HCT116 (cell line): ENCODE results near the gene CDYL2. TPM values are rescaled to one million over a fixed set of nuclear protein-coding genes. Genes with fewer than 3 reads are reported as not detected.

Experiments used
- ATAC-seq: fragments of 200-7000 bp; cut with Tn5 transposase; 2 replicates; pipeline ENCODE4 v1.9.1; 2020; ENCODE audit warnings: mild to moderate bottlenecking, moderate library complexity
- Bru-seq: library from RNA; stranded (reverse); fragments of 400-500 nt; gene quantifications from one replicate; lab custom pipeline; 2021; lab: Mats Ljungman, UMichigan
- BruChase-seq, 2 experiments: library from RNA; stranded (reverse); fragments of 400-500 nt; gene quantifications; one replicate each; lab custom pipeline; 2021; lab: Mats Ljungman, UMichigan
- BruUV-seq: library from RNA; stranded (reverse); fragments of 400-500 nt; replicated peaks from 2 replicates; lab custom pipeline; 2021; lab: Mats Ljungman, UMichigan
- CTCF ChIA-PET: fragments of 300-600 bp; sonication (Branson Sonifier 250); formaldehyde crosslinking; loops from one replicate; lab custom pipeline; 2021; ENCODE audit warnings: antibody characterized with exemption; lab: Charles Lee
- POLR2A ChIA-PET: fragments of 300-600, 350-600 bp; sonication (Branson Sonifier 250); formaldehyde crosslinking; loops from one replicate; lab custom pipeline; 2021; ENCODE audit warnings: antibody characterized with exemption; lab: Charles Lee
- RAD21 ChIA-PET, 2 experiments: fragments of 300-600 bp; sonication (Branson Sonifier 250); formaldehyde crosslinking; loops; one replicate each; lab custom pipeline; 2023; ENCODE audit warnings: low total read pairs in 2 of 2; ENCODE audit not compliant: uncharacterized antibody in 2 of 2, unreplicated experiment in 2 of 2, low non-redundant PET in 1 of 2; lab: Charles Lee
- DNase-seq: peaks from one replicate; pipeline ENCODE4 v3.0.0-alpha.2; 2010; ENCODE audit warnings: low read depth, low spot score
- H2AFZ ChIP-seq: fragments of 200-600 bp; shearing (Covaris generic), sonication (generic); 2 replicates; pipeline ENCODE4 v1.6.1; 2017; ENCODE audit warnings: low read depth, mixed run types, mixed read lengths, antibody characterized with exemption, low read length; ENCODE audit not compliant: poor library complexity, severe bottlenecking
- H3K27ac ChIP-seq: 2 replicates; pipeline ENCODE4 v1.5.1; 2012; ENCODE audit warnings: low read depth, low read length
- H3K27me3 ChIP-seq: fragments of 200-600 bp; sonication (generic); 2 replicates; pipeline ENCODE4 v1.6.1; 2016; ENCODE audit warnings: mixed run types, low read length, mixed read lengths; ENCODE audit not compliant: insufficient read depth
- H3K36me3 ChIP-seq, 2 experiments: fragments of 200-500 bp in 1 of 2; fragments of 200-600 bp in 1 of 2; sonication (Bioruptor generic) in 1 of 2; sonication (generic) in 1 of 2; 2 replicates each; pipeline versions ENCODE4 v1.5.1 to v1.6.1; 2014 to 2016; ENCODE audit warnings: low read length in 2 of 2, inconsistent platforms in 1 of 2, mixed read lengths in 1 of 2, mixed run types in 1 of 2; ENCODE audit not compliant: insufficient read depth in 2 of 2, control insufficient read depth in 1 of 2
- H3K4me1 ChIP-seq, 2 experiments: fragments of 200-600 bp in 1 of 2; sonication (generic) in 1 of 2; 2 replicates each; pipeline versions ENCODE4 v1.5.1 to v1.6.1; 2012 to 2017; ENCODE audit warnings: low read length in 2 of 2, inconsistent platforms in 1 of 2, mild to moderate bottlenecking in 1 of 2, mixed read lengths in 1 of 2, mixed run types in 1 of 2, moderate library complexity in 1 of 2; ENCODE audit not compliant: insufficient read depth in 2 of 2, control insufficient read depth in 1 of 2
- H3K4me2 ChIP-seq: fragments of 200-600 bp; sonication (generic); 2 replicates; pipeline ENCODE4 v1.6.1; 2017; ENCODE audit warnings: mixed run types, low read length, mixed read lengths
- H3K4me3 ChIP-seq, 2 experiments: fragments of 200-600 bp in 1 of 2; sonication (generic) in 1 of 2; replicated peaks in 1 of 2; 2 replicates each; pipeline ENCODE4 v1.5.1; 2011 to 2016; ENCODE audit warnings: low read length in 2 of 2, control low read depth in 1 of 2, low read depth in 1 of 2, mild to moderate bottlenecking in 1 of 2, mixed read lengths in 1 of 2, mixed run types in 1 of 2
- H3K79me2 ChIP-seq: fragments of 200-600 bp; sonication (generic); 2 replicates; pipeline ENCODE4 v1.6.1; 2017; ENCODE audit warnings: mild to moderate bottlenecking, mixed run types, low read length, moderate library complexity, mixed read lengths; ENCODE audit not compliant: insufficient read depth
- H3K9ac ChIP-seq: fragments of 200-600 bp; sonication (generic); 2 replicates; pipeline ENCODE4 v1.6.1; 2016; ENCODE audit warnings: low read length, mixed read lengths
- H3K9me2 ChIP-seq: fragments of 200-600 bp; sonication (generic), shearing (Covaris generic); 2 replicates; pipeline ENCODE4 v1.6.1; 2017; ENCODE audit warnings: mixed run types, mild to moderate bottlenecking, moderate library complexity; ENCODE audit not compliant: insufficient read depth
- H3K9me3 ChIP-seq, 2 experiments: fragments of 200-500 bp in 1 of 2; fragments of 200-600 bp in 1 of 2; sonication (Bioruptor generic) in 1 of 2; sonication (generic) in 1 of 2; 2 replicates each; pipeline ENCODE4 v1.6.1; 2014 to 2017; ENCODE audit warnings: low read length in 2 of 2, mixed read lengths in 2 of 2, inconsistent platforms in 1 of 2, low read depth in 1 of 2, mild to moderate bottlenecking in 1 of 2, mixed run types in 1 of 2, moderate library complexity in 1 of 2; ENCODE audit not compliant: control insufficient read depth in 1 of 2, insufficient read depth in 1 of 2
- H4K20me1 ChIP-seq: fragments of 200-600 bp; sonication (generic), shearing (Covaris generic); 2 replicates; pipeline ENCODE4 v1.6.1; 2017; ENCODE audit warnings: mixed run types, mild to moderate bottlenecking, moderate library complexity; ENCODE audit not compliant: insufficient read depth
- CEBPB ChIP-seq: IDR thresholded peaks from 2 replicates; pipeline ENCODE4 v1.6.1; 2012; ENCODE audit warnings: low read depth
- CTCF ChIP-seq, 3 experiments: fragments of 200-600 bp in 1 of 3; sonication (generic) in 1 of 3; IDR thresholded peaks in 2 of 3; conservative IDR thresholded peaks in 1 of 3; 2 replicates each; pipeline ENCODE4 v1.5.1; 2012 to 2017; ENCODE audit warnings: low read depth in 2 of 3, low read length in 2 of 3, antibody characterized with exemption in 1 of 3, borderline replicate concordance in 1 of 3, control low read depth in 1 of 3, mild to moderate bottlenecking in 1 of 3, mixed read lengths in 1 of 3, mixed run types in 1 of 3, moderate library complexity in 1 of 3; ENCODE audit not compliant: insufficient read depth in 1 of 3
- ELF1 ChIP-seq: IDR thresholded peaks from 2 replicates; pipeline ENCODE4 v1.6.1; 2012; ENCODE audit warnings: low read depth, borderline replicate concordance
- EZH2 ChIP-seq: fragments of 200-600 bp; sonication (generic); IDR thresholded peaks from 2 replicates; pipeline ENCODE4 v1.6.1; 2017; ENCODE audit warnings: antibody characterized with exemption, mixed run types
- MAX ChIP-seq: IDR thresholded peaks from 2 replicates; pipeline ENCODE4 v1.6.1; 2012
- POLR2A ChIP-seq: IDR thresholded peaks from 2 replicates; pipeline ENCODE4 v1.7.0; 2011; ENCODE audit warnings: borderline replicate concordance; ENCODE audit not compliant: insufficient read depth, insufficient read length; ENCODE audit errors: extremely low read depth
- RAD21 ChIP-seq: IDR thresholded peaks from 2 replicates; pipeline ENCODE4 v1.6.1; 2012; ENCODE audit warnings: low read depth, mild to moderate bottlenecking
- REST ChIP-seq: IDR thresholded peaks from 2 replicates; pipeline ENCODE4 v1.6.1; 2012; ENCODE audit warnings: low read depth
- SIN3A ChIP-seq: IDR thresholded peaks from 2 replicates; pipeline ENCODE4 v1.6.1; 2012; ENCODE audit warnings: low read depth
- SP1 ChIP-seq: IDR thresholded peaks from 2 replicates; pipeline ENCODE4 v1.6.1; 2012; ENCODE audit warnings: low read depth
- SRF ChIP-seq: IDR thresholded peaks from 2 replicates; pipeline ENCODE4 v1.6.1; 2012; ENCODE audit warnings: low read depth
- ZBTB33 ChIP-seq: IDR thresholded peaks from 2 replicates; pipeline ENCODE4 v1.6.1; 2011; ENCODE audit warnings: mild to moderate bottlenecking, low read length, moderate library complexity; ENCODE audit not compliant: insufficient replicate concordance; ENCODE audit errors: extremely low read depth
- ZFX ChIP-seq: fragments of 450-650 bp; IDR thresholded peaks from 2 replicates; pipeline ENCODE4 v1.6.1; 2017
- ZNF274 ChIP-seq: fragments of 200-500 bp; sonication (Bioruptor generic); IDR thresholded peaks from 2 replicates; pipeline ENCODE4 v1.6.1; 2014; ENCODE audit warnings: mild to moderate bottlenecking, low read depth, low read length, inconsistent platforms
- intact Hi-C: fragments of 100-400 bp; cut with micrococcal nuclease; formaldehyde crosslinking; loops from 2 replicates; pipeline ENCODE4 v1.10.0; 2022
- long read RNA-seq: library from polyadenylated mRNA; unstranded; transcript quantifications from one replicate; pipeline ENCODE4 v2.0.0, GENCODE V29; 2021; ENCODE audit not compliant: unreplicated experiment
- polyA plus RNA-seq: library from polyadenylated mRNA; unstranded; fragments of >200 nt; gene quantifications from 2 replicates; pipeline ENCODE4 v1.2.1, GENCODE V29; 2012; ENCODE audit warnings: missing spikeins
- total RNA-seq: library from RNA; stranded (reverse); gene quantifications from one replicate; pipeline ENCODE4 v1.2.1, GENCODE V29; 2021; ENCODE audit not compliant: unreplicated experiment

CDYL2 gene
- 0.10 TPM for total RNA-seq
- polyA plus RNA-seq = 0.09 TPM in 1 of 2 replicates, not detected in the other
- Bru-seq, nascent RNA = percentile 9 among the genes with signal in this experiment
- BruChase-seq, experiment 1, labeled RNA remaining after a 6-hour chase = percentile 12 among the genes with signal in this experiment
- BruChase-seq, experiment 2, labeled RNA remaining after a 2-hour chase = percentile 12 among the genes with signal in this experiment
- long read RNA-seq = 0 reads

GRCh38 chr16:80804526-80805383 is at the start of gene CDYL2:
Gene CDYL2 (minus strand): TSS chr16:80804598. CDS start chr16:80804173, 425 bp downstream.
- ATAC-seq (no peak), DNase-seq (no peak)
- intact Hi-C loops = no loop called here
- no peaks in the 10 kb centered on the region for H3K27me3 ChIP-seq
- ChIA-PET POLR2A (no interaction called here), RAD21 (no interaction called here), CTCF (no interaction called here)
- H3K9me2 ChIP-seq = no peaks in the 10 kb centered on the region
- no peaks in the 10 kb centered on the region for H3K36me3 ChIP-seq
- BruUV-seq = no TSS peak
- TF ChIP-seq SIN3A (no peak), SP1 (no peak), ZNF274 (no peak), REST (no peak), MAX (no peak), SRF (no peak), EZH2 (no peak), RAD21 (no peak), ZFX (no peak), ELF1 (no peak), ZBTB33 (no peak), CTCF (IDR thresholded peaks at IDR 0.05 in 2 of 3, conservative IDR thresholded peaks at IDR 0.05 in 1 of 3; ENCODE audit: borderline replicate concordance in 1 of 3, insufficient read depth in 1 of 3, low read depth in 2 of 3, low read length in 2 of 3) (no peak), CEBPB (no peak), POLR2A (no peak)
- no peaks in the 10 kb centered on the region for H4K20me1 ChIP-seq
- no peaks in the 10 kb centered on the region for H3K9me3 ChIP-seq
- H2AFZ ChIP-seq = no peak within 1 kb of the TSS
- no peak within 1 kb of the TSS for H3K27ac ChIP-seq
- no peak within 1 kb of the TSS for H3K4me2 ChIP-seq
- H3K4me1 ChIP-seq = no peaks in the 10 kb centered on the region
- H3K79me2 ChIP-seq = no peaks in the 10 kb centered on the region
- H3K4me3 ChIP-seq = no peak within 1 kb of the TSS
- no peak within 1 kb of the TSS for H3K9ac ChIP-seq
